ENCODE results near the gene ATCAY. TPM values are rescaled to one million over a fixed set of nuclear protein-coding genes. Genes with fewer than 3 reads are reported as not detected.
A peak's percentile ranks its signal among the peaks of the same experiment; 100 is the strongest.
"Not testable (repeated sequence)": the region's sequence is repeated elsewhere in the genome, so short reads cannot be mapped to it uniquely, and the experiment has no call there.

Gene ATCAY
- total RNA-seq, 1 donor from 2014 or later: 4.9 TPM

GRCh38 chr19:3857449-3858003 is 23.0 kb upstream of the ATCAY start:
- DNase-seq (ENCODE audit: low spot score): no peak

- no peak for DNase-seq (ENCODE audit: low spot score)
These were observed 20.0 kb upstream of the ATCAY start for GRCh38 chr19:3860499-3860898.

- no peak for DNase-seq (ENCODE audit: low spot score)
These were observed 17.5 kb upstream of the ATCAY start for GRCh38 chr19:3862826-3863500.

- no peak for DNase-seq (ENCODE audit: low spot score)
These were observed 16.8 kb upstream of the ATCAY start for GRCh38 chr19:3863648-3864047.

GRCh38 chr19:3866910-3867638 is 13.4 kb upstream of the ATCAY start:
- no peak for DNase-seq (ENCODE audit: low spot score)

GRCh38 chr19:3867971-3868769 is 12.3 kb upstream of the ATCAY start:
- DNase-seq (ENCODE audit: low spot score): no peak

- DNase-seq (ENCODE audit: low spot score): no peak
These were observed 11.6 kb upstream of the ATCAY start, which contains the start of gene ZFR2 for GRCh38 chr19:3868770-3869456. TSS of gene ZFR2 (minus strand) at chr19:3869038. CDS start at chr19:3869017, 21 bp downstream.

GRCh38 chr19:3873151-3873550 is 7.3 kb upstream of the ATCAY start:
- DNase-seq (ENCODE audit: low spot score): no peak

GRCh38 chr19:3874695-3875094 is 5.8 kb upstream of the ATCAY start:
- DNase-seq (ENCODE audit: low spot score): not testable (repeated sequence)

- DNase-seq (ENCODE audit: low spot score): no peak
These were observed 829 bp upstream of the ATCAY start for GRCh38 chr19:3879656-3880055.

- no peak for DNase-seq (ENCODE audit: low spot score)
These were observed 971 bp downstream of the ATCAY start for GRCh38 chr19:3881272-3882040.

- no peak for DNase-seq (ENCODE audit: low spot score)
These were observed 1.5 kb downstream of the ATCAY start for GRCh38 chr19:3882041-3882384.

GRCh38 chr19:3890591-3890990 is 10.1 kb downstream of the ATCAY start:
- no peak for DNase-seq (ENCODE audit: low spot score)

GRCh38 chr19:3893509-3894179 is 13.2 kb downstream of the ATCAY start:
- no peak for DNase-seq (ENCODE audit: low spot score)

- DNase-seq (ENCODE audit: low spot score): not testable (repeated sequence)
These were observed 14.5 kb downstream of the ATCAY start for GRCh38 chr19:3894959-3895358.

GRCh38 chr19:3895788-3896187 is 15.3 kb downstream of the ATCAY start:
- no peak for DNase-seq (ENCODE audit: low spot score)

- DNase-seq (ENCODE audit: low spot score): no peak
These were observed 17.5 kb downstream of the ATCAY start for GRCh38 chr19:3897936-3898335.

GRCh38 chr19:3898426-3898825 is 17.9 kb downstream of the ATCAY start:
- DNase-seq (ENCODE audit: low spot score): no peak

GRCh38 chr19:3899531-3900294 is 19.2 kb downstream of the ATCAY start:
- DNase-seq (ENCODE audit: low spot score): peak; percentile 47

Data from ureter (tissue), 1 donor.